SK-N-SH (cell line): ENCODE results near the gene SCAF1. TPM values are rescaled to one million over a fixed set of nuclear protein-coding genes. Genes with fewer than 3 reads are reported as not detected.

ENCODE experiments used
- CTCF ChIA-PET: fragments of 300-600, 350-600 bp; formaldehyde crosslinking; extraction: SDS; loops from one replicate; lab custom pipeline; 2021; lab: Yijun Ruan, JAX
- POLR2A ChIA-PET: fragments of 350-600 bp; sonication (Branson Sonifier 250); formaldehyde crosslinking; extraction: SDS; loops from one replicate; lab custom pipeline; 2020; ENCODE audit warnings: antibody characterized with exemption, inconsistent platforms; lab: Yijun Ruan, JAX
- DNase-seq: peaks from one replicate; pipeline ENCODE4 v3.0.0; 2012
- H2AFZ ChIP-seq: fragments of 200-600 bp; sonication (generic); 2 replicates; pipeline ENCODE4 v1.8.1; 2016; ENCODE audit warnings: antibody characterized with exemption, mild to moderate bottlenecking, low read depth
- H3F3A ChIP-seq: fragments of 200-600 bp; sonication (generic); replicated peaks from 2 replicates; pipeline ENCODE3; 2016; ENCODE audit warnings: antibody characterized with exemption, mild to moderate bottlenecking; ENCODE audit not compliant: insufficient read depth
- H3K27ac ChIP-seq, 2 experiments: fragments of 200-500 bp in 1 of 2; fragments of 200-600 bp in 1 of 2; sonication (Bioruptor generic) in 1 of 2; sonication (generic), shearing (Covaris generic) in 1 of 2; 2 replicates each; pipeline versions ENCODE4 v1.5.1 to v1.6.1; 2014 to 2016; ENCODE audit warnings: low read depth in 2 of 2, inconsistent platforms in 1 of 2, low read length in 1 of 2, mild to moderate bottlenecking in 1 of 2, mixed read lengths in 1 of 2
- H3K27me3 ChIP-seq: fragments of 200-600 bp; sonication (generic), shearing (Covaris generic); 2 replicates; pipeline ENCODE4 v1.6.1; 2016; ENCODE audit warnings: mixed run types; ENCODE audit not compliant: insufficient read depth
- H3K36me3 ChIP-seq, 2 experiments: fragments of 200-500 bp in 1 of 2; fragments of 200-600 bp in 1 of 2; sonication (Bioruptor generic) in 1 of 2; sonication (generic) in 1 of 2; replicated peaks in 1 of 2; 2 replicates each; pipeline versions ENCODE3 to v1.5.1; 2014 to 2016; ENCODE audit warnings: low read length in 1 of 2, mild to moderate bottlenecking in 1 of 2; ENCODE audit not compliant: insufficient read depth in 2 of 2, control insufficient read depth in 1 of 2
- H3K4me1 ChIP-seq, 2 experiments: fragments of 200-500 bp in 1 of 2; fragments of 200-600 bp in 1 of 2; sonication (Bioruptor generic) in 1 of 2; sonication (generic), shearing (Covaris generic) in 1 of 2; 2 replicates each; pipeline versions ENCODE4 v1.5.1 to v1.6.1; 2014 to 2016; ENCODE audit warnings: low read depth in 1 of 2, low read length in 1 of 2, mixed run types in 1 of 2; ENCODE audit not compliant: insufficient read depth in 2 of 2, control insufficient read depth in 1 of 2
- H3K4me2 ChIP-seq: fragments of 200-600 bp; sonication (generic), shearing (Covaris generic); 2 replicates; pipeline ENCODE4 v1.6.1; 2017; ENCODE audit warnings: mixed run types
- H3K4me3 ChIP-seq, 2 experiments: fragments of 200-500 bp in 1 of 2; fragments of 200-600 bp in 1 of 2; sonication (Bioruptor generic) in 1 of 2; sonication (generic), shearing (Covaris generic) in 1 of 2; 2 replicates each; pipeline versions ENCODE4 v1.5.1 to v1.8.1; 2014 to 2016; ENCODE audit warnings: low read depth in 2 of 2, inconsistent platforms in 1 of 2, low read length in 1 of 2, mild to moderate bottlenecking in 1 of 2, mixed read lengths in 1 of 2, moderate library complexity in 1 of 2
- H3K79me2 ChIP-seq: fragments of 200-600 bp; sonication (generic); 2 replicates; pipeline ENCODE4 v1.8.1; 2017; ENCODE audit warnings: mild to moderate bottlenecking; ENCODE audit not compliant: insufficient read depth
- H3K9ac ChIP-seq: fragments of 200-600 bp; sonication (generic); 2 replicates; pipeline ENCODE4 v1.6.1; 2017; ENCODE audit warnings: mixed run types
- H3K9me2 ChIP-seq: fragments of 200-600 bp; sonication (generic); 2 replicates; pipeline ENCODE4 v1.6.1; 2017; ENCODE audit warnings: mixed run types
- H3K9me3 ChIP-seq: fragments of 200-600 bp; sonication (generic); 2 replicates; pipeline ENCODE4 v1.6.1; 2017; ENCODE audit warnings: mixed run types, mild to moderate bottlenecking, moderate library complexity
- H4K20me1 ChIP-seq: fragments of 200-600 bp; sonication (generic); 2 replicates; pipeline ENCODE4 v1.6.1; 2017; ENCODE audit warnings: mild to moderate bottlenecking, mixed run types; ENCODE audit not compliant: insufficient read depth
- EP300 ChIP-seq, 2 experiments: IDR thresholded peaks; 2 replicates each; pipeline versions ENCODE4 v1.4.0 to v1.6.1; 2012; ENCODE audit warnings: borderline replicate concordance in 1 of 2, low read depth in 1 of 2, low read length in 1 of 2
- EZH2phosphoT487 ChIP-seq: fragments of 200-600 bp; sonication (generic); IDR thresholded peaks from 2 replicates; pipeline ENCODE4 v1.6.1; 2017; ENCODE audit warnings: low read depth, mixed run types, mild to moderate bottlenecking, antibody characterized with exemption, moderate library complexity, borderline replicate concordance
- FOSL2 ChIP-seq: IDR thresholded peaks from 2 replicates; pipeline ENCODE4 v1.4.0; 2012; ENCODE audit warnings: low read depth, mild to moderate bottlenecking, moderate library complexity, borderline replicate concordance
- FOXJ3 ChIP-seq: sonication (generic); formaldehyde crosslinking; IDR thresholded peaks from 2 replicates; pipeline ENCODE4 v1.5.1; 2020; ENCODE audit warnings: mild to moderate bottlenecking, missing genetic modification reagents
- GABPA ChIP-seq: IDR thresholded peaks from 2 replicates; pipeline ENCODE4 v1.4.0; 2012; ENCODE audit warnings: low read depth, mild to moderate bottlenecking
- MEF2A ChIP-seq: IDR thresholded peaks from 2 replicates; pipeline ENCODE4 v1.4.0; 2012; ENCODE audit warnings: low read depth, borderline replicate concordance
- NRF1 ChIP-seq: IDR thresholded peaks from 2 replicates; pipeline ENCODE4 v1.6.1; 2012; ENCODE audit warnings: low read depth, mild to moderate bottlenecking, low read length
- RXRA ChIP-seq: IDR thresholded peaks from 2 replicates; pipeline ENCODE4 v1.4.0; 2012; ENCODE audit warnings: low read depth, mild to moderate bottlenecking, borderline replicate concordance
- SMC3 ChIP-seq: IDR thresholded peaks from 2 replicates; pipeline ENCODE4 v1.6.1; 2012; ENCODE audit warnings: low read depth, low read length, improper control_type of control experiment
- TEAD4 ChIP-seq: IDR thresholded peaks from 2 replicates; pipeline ENCODE4 v1.4.0; 2012; ENCODE audit warnings: mild to moderate bottlenecking, borderline replicate concordance; ENCODE audit not compliant: insufficient read depth
- WGBS: methylation state at CpG from one replicate; pipeline ENCODE4 v1.1.6; 2017; ENCODE audit warnings: low lambda C conversion rate; 5-methylcytosine and 5-hydroxymethylcytosine counted together
- polyA plus RNA-seq, 3 experiments: library from polyadenylated mRNA; depleted of rRNA; stranded (reverse); fragments of >200 nt; gene quantifications; 2 replicates each; pipeline ENCODE4 v1.2.3, GENCODE V29; 2012
- TF ChIP-seq, protein P1 (sequence below): fragments of 150-350 bp; IDR thresholded peaks from 2 replicates; pipeline ENCODE4 v1.6.1; 2016; ENCODE audit warnings: mild to moderate bottlenecking, low read depth, low read length
- TF ChIP-seq, protein P2 (sequence below): IDR thresholded peaks from 2 replicates; pipeline ENCODE4; 2012
- TF ChIP-seq, protein P3 (sequence below): IDR thresholded peaks from 2 replicates; pipeline ENCODE4 v1.4.0; 2012; ENCODE audit warnings: low read depth, borderline replicate concordance

Gene SCAF1
- polyA plus RNA-seq, 1 of the 3 experiments (the other 2 are of a cell fraction) = 9.5 TPM

DNA sequence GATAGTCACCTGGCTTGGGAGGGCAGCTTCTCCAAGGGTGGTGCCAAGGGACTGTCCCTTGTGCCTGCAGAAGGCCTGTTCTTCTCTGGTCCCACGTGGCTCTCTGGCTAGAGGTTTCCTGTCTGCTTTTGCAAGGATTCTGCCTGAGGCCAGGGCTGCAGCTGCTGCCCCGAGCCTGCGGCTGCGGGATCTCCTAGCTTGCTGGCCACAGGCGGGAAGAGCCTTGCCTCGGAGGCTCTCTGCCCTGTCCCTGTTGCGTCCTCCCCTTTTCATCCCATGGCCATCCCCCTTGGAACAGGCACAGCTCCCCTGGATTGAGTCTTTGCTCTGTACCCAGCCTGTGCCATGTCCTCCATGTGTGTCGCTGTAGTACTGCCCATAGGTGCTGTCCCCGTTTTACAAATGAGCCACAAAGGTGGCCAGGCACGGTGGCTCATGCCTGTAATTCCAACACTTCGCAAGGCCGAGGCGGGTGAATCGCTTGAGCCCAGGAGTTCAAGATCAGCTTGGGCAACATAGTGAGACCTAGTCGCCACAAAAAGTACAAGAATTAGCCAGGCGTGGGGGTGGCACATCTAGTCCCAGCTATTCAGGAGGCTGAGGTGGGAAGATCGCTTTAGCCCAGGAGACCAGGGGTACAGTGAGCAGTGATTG lies 14.6 kb downstream of the SCAF1 start:
- Histone ChIP-seq H3K36me3 (peaks cover 19 to 73% of the 10 kb centered on the region in 2 experiments), H3K79me2 (no peaks in the 10 kb centered on the region)
- no peak for TF ChIP-seq FOXJ3 (CRISPR knock-in tag)
- TF ChIP-seq RXRA = no peak
- TF ChIP-seq, all 33 proteins: peak for 0
- Histone ChIP-seq H4K20me1 (0 out of 2 replicates have a peak, but pooled peaks cover 7% of the 10 kb centered on the region), H3K9me2 (no peaks in the 10 kb centered on the region), H3F3A (peaks cover 10% of the 10 kb centered on the region), H3K27me3 (no peaks in the 10 kb centered on the region), H3K27ac (no peak overlapping the region), H3K4me2 (no peak overlapping the region), H3K9me3 (no peaks in the 10 kb centered on the region), H3K9ac (no peak overlapping the region), H2AFZ (no peak overlapping the region), H3K4me1 (no peaks in the 10 kb centered on the region), H3K4me3 (no peak overlapping the region)
- POLR2A ChIA-PET = interaction anchor here (2.1 kb wide), 1 partner anchor 8 kb away, joined by 6 read pairs; no protein-coding TSS in a partner anchor
- CTCF ChIA-PET = interaction anchor here (1.5 to 5.5 kb wide), 3 partner anchors 16 to 20 kb away, joined by 4 to 26 read pairs (median 5); no protein-coding TSS in a partner anchor
- 90% methylated on average over 11 of the region's 17 CpGs for WGBS
- DNase-seq = no peak

DNA sequence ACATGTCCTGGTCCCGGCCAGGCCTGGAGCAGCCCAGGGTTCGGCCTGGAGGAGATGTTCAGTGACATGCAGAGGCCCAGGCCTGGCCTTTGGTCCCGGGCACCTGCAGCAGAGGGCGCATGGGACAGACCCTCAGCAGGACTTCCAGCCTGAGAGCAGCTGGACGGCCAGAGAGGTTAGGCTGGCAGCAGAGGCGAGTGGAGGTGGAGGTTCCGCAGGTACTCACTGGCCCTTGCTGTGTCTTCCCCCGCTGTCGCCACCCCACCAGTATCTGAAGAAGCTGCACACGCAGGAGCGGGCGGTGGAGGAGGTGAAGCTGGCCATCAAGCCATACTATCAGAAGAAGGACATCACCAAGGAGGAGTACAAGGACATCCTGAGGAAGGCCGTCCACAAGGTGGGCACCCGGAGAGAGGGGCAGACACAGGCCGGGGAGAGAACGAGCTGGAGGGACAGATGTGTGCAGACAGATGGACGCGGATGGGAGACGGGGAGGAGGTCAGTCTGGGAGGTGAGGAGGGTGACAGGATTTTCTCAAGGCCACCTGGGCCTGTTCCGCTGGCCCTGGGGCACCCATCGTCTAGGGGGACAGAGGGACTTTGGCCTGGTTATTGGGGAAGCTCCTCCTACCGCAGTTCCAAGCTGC lies 15.6 kb downstream of the SCAF1 start:
- no peaks in the 10 kb centered on the region for H3K79me2 ChIP-seq
- TF ChIP-seq MEF2A = no peak
- TF ChIP-seq RXRA = no peak
- no peak for TF ChIP-seq NRF1
- TF ChIP-seq FOXJ3 (CRISPR knock-in tag) = no peak
- no peak for TF ChIP-seq SMC3
- no peaks in the 10 kb centered on the region for H3K27me3 ChIP-seq
- H3K4me3 ChIP-seq = no peak overlapping the region
- no peak for DNase-seq
- 0 out of 2 replicates have a peak, but pooled peaks cover 7% of the 10 kb centered on the region for H4K20me1 ChIP-seq
- peaks cover 10% of the 10 kb centered on the region for H3F3A ChIP-seq
- CTCF ChIA-PET = interaction anchor here (0.7 to 5.5 kb wide), 4 partner anchors 14 to 23 kb away, joined by 3 to 26 read pairs (median 4); no protein-coding TSS in a partner anchor
- WGBS = 93% methylated on average over 19 of the region's 22 CpGs
- POLR2A ChIA-PET = interaction anchor here (1.6 kb wide), 1 partner anchor 10 kb away, joined by 8 read pairs; no protein-coding TSS in a partner anchor
- peaks cover 21 to 79% of the 10 kb centered on the region in 2 experiments for H3K36me3 ChIP-seq
- H2AFZ ChIP-seq = no peak overlapping the region
- no peaks in the 10 kb centered on the region for H3K9me2 ChIP-seq
- H3K9ac ChIP-seq = no peak overlapping the region
- H3K27ac ChIP-seq = no peak overlapping the region
- no peaks in the 10 kb centered on the region for H3K4me1 ChIP-seq
- no peak overlapping the region for H3K4me2 ChIP-seq
- H3K9me3 ChIP-seq = no peaks in the 10 kb centered on the region

GRCh38 chr19:49658139-49658517 lies 16.1 kb downstream of the SCAF1 start:
- H3K4me3 ChIP-seq = no peak overlapping the region
- no peak overlapping the region for H2AFZ ChIP-seq
- CTCF ChIA-PET = interaction anchor here (0.7 to 5.5 kb wide), 3 partner anchors 14 to 23 kb away, joined by 3 to 26 read pairs (median 5); no protein-coding TSS in a partner anchor
- no peaks in the 10 kb centered on the region for H3K9me2 ChIP-seq
- POLR2A ChIA-PET = interaction anchor here (0.9 to 1.6 kb wide), 2 partner anchors 10 to 16 kb away, joined by 3 to 8 read pairs; partner anchors contain the start of gene SCAF1
- no peak overlapping the region for H3K4me2 ChIP-seq
- no peak overlapping the region for H3K27ac ChIP-seq
- WGBS = 94% methylated on average over 11 of the region's 15 CpGs
- peaks cover 0 to under 1% of the 10 kb centered on the region in 2 experiments; a peak in 1 of 4 replicates for H3K4me1 ChIP-seq
- H3F3A ChIP-seq = peaks cover 10% of the 10 kb centered on the region
- peaks cover 24 to 78% of the 10 kb centered on the region in 2 experiments for H3K36me3 ChIP-seq
- H3K9ac ChIP-seq = no peak overlapping the region
- DNase-seq = no peak
- 0 out of 2 replicates have a peak, but pooled peaks cover 7% of the 10 kb centered on the region for H4K20me1 ChIP-seq
- H3K27me3 ChIP-seq = no peaks in the 10 kb centered on the region
- H3K79me2 ChIP-seq = no peaks in the 10 kb centered on the region
- no peaks in the 10 kb centered on the region for H3K9me3 ChIP-seq
- TF ChIP-seq TEAD4 = no peak
- TF ChIP-seq EP300 (IDR thresholded peaks at IDR 0.05; ENCODE audit: borderline replicate concordance in 1 of 2, low read depth in 1 of 2, low read length in 1 of 2) = no peak
- TF ChIP-seq FOSL2 = no peak
- no peak for TF ChIP-seq GABPA
- TF ChIP-seq, protein P1, sequence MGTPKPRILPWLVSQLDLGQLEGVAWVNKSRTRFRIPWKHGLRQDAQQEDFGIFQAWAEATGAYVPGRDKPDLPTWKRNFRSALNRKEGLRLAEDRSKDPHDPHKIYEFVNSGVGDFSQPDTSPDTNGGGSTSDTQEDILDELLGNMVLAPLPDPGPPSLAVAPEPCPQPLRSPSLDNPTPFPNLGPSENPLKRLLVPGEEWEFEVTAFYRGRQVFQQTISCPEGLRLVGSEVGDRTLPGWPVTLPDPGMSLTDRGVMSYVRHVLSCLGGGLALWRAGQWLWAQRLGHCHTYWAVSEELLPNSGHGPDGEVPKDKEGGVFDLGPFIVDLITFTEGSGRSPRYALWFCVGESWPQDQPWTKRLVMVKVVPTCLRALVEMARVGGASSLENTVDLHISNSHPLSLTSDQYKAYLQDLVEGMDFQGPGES = no peak
- no peak for TF ChIP-seq EZH2phosphoT487
- TF ChIP-seq, protein P2, sequence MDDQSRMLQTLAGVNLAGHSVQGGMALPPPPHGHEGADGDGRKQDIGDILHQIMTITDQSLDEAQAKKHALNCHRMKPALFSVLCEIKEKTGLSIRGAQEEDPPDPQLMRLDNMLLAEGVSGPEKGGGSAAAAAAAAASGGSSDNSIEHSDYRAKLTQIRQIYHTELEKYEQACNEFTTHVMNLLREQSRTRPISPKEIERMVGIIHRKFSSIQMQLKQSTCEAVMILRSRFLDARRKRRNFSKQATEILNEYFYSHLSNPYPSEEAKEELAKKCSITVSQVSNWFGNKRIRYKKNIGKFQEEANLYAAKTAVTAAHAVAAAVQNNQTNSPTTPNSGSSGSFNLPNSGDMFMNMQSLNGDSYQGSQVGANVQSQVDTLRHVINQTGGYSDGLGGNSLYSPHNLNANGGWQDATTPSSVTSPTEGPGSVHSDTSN = no peak
- TF ChIP-seq, protein P3, sequence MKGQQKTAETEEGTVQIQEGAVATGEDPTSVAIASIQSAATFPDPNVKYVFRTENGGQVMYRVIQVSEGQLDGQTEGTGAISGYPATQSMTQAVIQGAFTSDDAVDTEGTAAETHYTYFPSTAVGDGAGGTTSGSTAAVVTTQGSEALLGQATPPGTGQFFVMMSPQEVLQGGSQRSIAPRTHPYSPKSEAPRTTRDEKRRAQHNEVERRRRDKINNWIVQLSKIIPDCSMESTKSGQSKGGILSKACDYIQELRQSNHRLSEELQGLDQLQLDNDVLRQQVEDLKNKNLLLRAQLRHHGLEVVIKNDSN = no peak
